Measurements from ENCODE around the gene IBA57.
"Not testable (repeated sequence)": the region's sequence is repeated elsewhere in the genome, so short reads cannot be mapped to it uniquely, and the experiment has no call there.

Gene IBA57

DNA sequence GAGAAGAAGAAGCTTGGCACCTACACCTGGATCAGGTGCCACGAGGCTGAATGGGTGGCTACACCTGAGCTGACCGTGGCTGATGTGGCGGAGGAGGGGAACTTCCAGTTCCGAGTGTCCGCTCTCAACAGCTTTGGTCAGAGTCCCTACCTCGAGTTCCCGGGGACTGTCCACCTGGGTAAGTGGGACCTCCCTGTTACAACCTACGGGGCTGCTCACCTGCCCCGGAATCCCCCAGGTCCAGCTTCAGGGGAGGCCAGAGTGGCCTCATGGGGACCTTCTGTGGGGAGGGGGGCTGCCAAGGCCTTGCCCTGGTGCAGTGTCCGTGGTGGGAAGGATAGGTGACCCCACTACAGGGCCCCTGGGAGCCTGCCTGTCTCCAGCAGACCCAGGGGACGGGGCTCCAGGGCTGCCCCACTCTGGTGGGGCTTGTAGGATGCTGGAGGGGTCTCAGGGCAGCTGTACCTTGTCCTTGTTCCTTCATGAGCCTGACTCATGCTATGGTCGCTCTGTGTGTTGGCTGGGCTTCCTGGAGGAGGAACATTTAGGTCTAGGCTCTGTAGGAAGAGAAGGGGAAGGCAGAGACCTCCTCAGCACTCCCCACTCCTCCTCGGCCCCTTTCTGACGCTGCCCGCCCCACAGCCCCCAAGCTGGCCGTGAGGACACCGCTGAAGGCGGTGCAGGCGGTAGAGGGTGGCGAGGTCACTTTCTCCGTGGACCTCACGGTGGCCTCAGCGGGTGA is 49.5 kb downstream of the IBA57 start:
- DNase-seq, result no peak

DNA sequence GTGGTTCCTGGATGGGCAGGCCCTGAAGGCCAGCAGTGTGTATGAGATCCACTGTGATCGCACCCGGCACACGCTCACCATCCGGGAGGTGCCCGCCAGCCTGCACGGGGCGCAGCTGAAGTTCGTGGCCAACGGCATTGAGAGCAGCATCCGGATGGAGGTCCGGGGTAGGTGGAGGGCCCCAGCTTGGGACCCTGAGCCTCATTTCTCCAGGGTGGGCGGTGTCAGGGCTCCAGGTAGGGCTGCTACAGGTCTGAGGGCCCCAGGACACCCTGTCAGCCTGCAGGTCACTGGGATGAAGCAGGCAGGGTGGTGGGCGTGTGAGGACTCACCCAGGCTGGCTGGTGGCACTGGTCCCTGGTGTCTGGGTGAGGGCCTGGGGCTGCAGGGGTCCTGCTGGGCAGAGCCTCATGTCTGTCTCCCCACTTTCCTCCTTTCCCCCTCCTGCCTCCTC is 50.1 kb downstream of the IBA57 start:
- no peak for DNase-seq

- no peak for DNase-seq
Observed at GRCh38 chr1:228216371-228217320, 51.0 kb downstream of the IBA57 start.

GRCh38 chr1:228217551-228218344 is 52.1 kb downstream of the IBA57 start:
- DNase-seq, result no peak

- no peak for DNase-seq
Observed at GRCh38 chr1:228218513-228219244, 53.1 kb downstream of the IBA57 start.

DNA sequence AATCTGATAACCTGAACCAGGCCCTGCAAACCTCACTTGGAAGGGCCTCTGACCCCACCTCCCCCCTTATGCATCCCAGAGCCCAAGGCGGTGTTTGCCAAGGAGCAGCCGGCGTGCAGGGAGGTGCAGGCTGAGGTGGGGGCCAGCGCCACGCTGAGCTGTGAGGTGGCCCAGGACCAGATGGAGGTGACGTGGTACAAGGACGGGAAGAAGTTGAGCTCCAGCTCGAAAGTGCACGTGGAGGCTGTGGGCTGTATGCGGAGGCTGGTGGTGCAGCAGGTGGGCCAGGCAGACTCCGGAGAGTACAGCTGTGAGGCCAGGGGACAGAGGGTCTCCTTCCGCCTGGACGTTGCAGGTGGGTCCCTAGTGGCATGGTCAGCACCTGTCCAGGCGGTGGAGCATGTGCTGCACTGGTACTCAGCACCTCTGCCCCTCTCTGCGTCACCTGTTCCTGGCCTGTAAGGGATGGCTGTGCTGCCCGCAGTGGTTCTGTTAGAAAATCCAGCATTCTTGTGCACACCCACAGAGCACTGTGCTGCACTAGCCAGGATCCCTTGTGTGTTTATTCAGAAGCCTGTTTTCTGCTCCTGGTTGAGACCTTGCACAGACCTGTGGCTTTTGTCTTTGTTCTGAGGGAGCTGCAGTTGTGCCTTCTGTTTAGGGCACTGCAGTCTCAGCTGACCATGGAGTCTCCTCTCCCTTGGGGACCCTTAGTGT is 53.8 kb downstream of the IBA57 start:
- DNase-seq, result no peak

DNA sequence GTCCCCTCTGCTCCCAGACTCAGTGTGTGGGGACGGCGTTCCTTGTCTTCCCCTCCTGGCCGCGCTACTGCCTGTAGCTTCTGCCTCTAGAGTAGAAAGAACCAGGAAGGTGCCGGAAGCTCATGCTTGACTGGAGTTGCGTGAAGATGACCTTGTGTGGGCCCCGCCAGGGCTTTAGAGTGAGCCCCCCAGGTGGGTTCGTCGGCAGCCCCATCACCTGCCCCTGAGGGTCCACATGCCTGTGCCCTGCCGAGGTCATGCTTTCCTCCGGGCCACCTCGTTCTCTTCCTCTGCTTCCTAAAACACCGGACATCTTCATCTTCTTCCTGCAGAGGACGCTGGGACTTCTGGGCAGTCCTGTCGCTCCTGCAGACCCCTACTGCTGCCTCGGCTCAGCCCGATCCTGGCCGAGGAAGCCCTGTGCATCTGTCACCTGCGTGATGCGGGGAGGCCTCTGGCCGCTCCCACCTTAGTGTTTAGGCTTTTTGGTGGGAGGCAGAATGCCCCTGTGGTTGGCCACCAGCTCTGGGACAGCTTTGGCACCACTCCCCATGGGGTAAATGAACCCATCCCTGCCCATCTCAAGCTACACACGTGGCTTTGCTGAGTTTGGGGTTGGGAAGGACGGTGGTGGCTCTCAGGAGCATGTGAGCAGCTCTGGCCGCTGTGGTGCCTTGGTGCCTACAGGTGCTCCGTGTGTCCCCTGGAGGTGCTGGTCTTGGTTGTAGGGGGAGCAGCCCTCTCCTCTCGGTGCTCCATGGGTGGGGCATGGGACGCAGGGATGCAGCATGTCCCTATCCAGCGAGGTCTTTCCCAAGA is 54.6 kb downstream of the IBA57 start:
- DNase-seq, result no peak

GRCh38 chr1:228221097-228221496 is 55.5 kb downstream of the IBA57 start:
- DNase-seq, result not testable (repeated sequence)

DNA sequence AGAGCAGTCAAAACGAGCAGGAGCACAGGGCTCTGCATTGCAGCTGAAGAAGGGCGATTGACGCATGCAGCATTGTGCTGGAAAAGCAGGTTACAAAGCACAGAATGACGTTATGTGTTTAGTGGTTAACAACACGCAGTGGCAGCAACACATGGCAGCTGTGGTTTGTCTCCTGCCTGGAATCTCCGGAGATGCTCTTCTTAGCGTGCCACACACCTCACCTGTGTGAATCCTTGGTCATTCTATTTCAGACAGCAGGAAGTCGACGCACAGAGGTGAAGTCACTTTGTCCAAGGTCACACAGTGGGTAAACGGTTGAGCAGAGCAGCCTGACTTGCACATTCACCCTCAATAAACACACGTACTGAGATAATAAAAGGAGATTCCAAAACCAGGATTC is 56.9 kb downstream of the IBA57 start:
- no peak for DNase-seq

DNA sequence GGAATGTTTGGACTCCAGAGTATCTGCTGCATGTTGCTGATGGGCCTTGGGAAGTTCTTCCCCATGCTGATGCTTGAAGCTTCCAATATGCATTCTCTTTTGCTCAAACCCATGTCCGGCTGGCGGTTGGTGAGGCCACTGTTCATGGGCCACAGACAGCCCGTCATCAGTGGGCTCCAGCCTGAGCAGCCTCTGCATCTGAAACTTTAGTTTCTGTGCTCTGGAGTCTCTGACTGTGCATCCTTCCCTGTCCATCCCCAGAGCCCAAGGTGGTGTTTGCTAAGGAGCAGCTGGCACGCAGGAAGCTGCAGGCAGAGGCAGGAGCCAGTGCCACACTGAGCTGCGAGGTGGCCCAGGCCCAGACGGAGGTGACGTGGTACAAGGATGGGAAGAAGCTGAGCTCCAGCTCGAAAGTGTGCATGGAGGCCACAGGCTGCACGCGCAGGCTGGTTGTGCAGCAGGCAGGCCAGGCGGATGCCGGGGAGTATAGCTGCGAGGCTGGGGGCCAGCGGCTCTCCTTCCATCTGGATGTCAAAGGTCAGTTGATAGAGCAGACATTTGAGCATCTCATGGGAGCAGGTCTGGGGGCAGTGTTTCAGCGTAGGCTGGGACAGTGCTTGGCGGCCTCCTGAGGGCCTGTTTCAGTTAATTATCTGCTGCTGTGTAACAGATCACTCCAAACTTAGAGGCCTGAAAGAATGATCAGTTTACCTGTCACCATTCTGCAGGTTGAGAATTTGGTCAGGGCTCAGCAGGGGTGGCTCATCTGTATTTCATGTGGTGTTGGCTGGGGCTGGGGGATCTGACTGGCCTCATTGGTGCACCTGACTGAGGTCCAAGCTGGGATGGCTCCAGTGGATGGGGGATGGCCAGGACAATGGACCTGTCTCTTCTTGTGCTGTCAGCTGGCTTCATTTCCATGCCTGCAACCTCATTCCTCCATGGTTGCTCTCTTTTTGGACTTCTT is 58.9 kb downstream of the IBA57 start:
- no peak for DNase-seq

GRCh38 chr1:228225165-228225710 is 59.6 kb downstream of the IBA57 start:
- no peak for DNase-seq

GRCh38 chr1:228225740-228226139 is 60.1 kb downstream of the IBA57 start:
- no peak for DNase-seq

DNA sequence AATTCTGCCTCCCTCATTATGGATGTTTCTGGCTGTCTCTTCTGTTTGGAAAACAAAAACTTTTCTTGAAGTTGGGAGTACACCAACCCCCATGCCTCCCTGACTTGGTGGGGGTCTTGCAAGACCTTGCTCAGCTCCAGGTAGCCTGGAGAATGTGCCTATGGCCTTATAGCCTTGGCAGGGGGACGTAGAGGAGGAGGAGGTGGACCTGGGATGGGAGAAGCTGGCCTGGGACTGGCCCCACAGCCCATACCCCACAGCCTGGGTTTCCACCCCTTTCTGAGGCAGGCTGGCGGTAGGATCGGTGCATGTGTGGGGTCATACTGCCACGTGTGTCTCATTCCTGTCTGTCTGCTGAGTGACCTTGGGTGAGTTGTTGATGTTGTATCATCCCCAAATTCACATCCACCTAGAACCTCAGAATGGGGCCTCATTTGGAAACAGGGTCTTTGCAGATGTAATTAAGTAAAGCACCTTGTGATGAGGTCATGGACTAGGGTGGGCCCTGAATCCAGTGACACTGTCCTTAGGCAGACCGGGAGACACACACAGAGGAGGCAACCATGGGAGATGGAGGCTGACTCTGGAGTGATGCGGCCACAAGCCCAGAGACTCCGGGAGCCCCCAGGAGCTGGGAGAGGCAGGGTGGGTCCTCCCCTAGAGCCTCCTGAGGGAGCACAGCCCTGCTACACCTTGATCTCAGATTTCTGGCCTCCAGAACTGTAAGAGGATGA is 60.7 kb downstream of the IBA57 start:
- DNase-seq, result no peak

DNA sequence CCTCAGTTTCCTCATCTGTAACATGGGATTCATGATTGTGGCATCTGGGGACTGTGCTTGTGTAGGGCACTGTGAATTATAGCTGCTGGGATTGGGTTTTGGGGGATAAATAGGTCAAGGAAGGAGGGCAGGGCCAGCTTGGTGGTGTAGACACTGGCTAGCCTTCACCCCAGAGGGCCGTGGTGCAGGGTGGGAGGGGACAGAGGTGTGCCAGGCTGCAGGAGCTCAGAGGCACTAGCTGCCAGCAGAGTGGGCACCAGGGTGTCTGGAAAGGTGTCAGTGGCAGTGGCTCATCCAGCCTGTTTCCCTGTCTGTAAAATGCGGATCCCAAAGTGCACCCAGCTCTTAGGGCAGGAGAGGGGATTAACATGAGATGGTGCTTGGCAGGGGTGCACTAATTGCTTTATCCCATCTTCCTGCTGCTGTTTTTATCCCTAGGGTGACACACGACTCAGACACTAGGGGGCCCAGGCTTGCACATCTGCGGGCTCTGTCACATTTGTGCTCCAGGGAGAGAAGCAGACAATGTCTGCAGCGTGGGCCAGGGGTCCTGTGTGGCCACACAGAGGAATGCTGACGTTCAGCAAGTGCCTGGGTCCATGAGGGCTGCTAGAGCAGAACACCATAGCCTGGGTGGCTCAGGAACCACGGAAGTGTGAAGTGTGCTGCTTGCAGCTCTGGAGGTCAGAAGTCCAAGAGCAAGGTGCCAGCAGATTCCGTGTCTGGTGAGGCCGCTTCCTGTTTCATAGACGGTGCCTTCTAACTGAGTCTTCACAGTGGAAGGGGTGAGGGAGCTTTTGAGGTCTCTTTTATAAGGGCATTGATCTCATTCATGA is 61.6 kb downstream of the IBA57 start:
- no peak for DNase-seq

- DNase-seq, result not testable (repeated sequence)
Observed at GRCh38 chr1:228228147-228228546, 62.5 kb downstream of the IBA57 start.

GRCh38 chr1:228228601-228229074 is 63.0 kb downstream of the IBA57 start:
- no peak for DNase-seq

DNA sequence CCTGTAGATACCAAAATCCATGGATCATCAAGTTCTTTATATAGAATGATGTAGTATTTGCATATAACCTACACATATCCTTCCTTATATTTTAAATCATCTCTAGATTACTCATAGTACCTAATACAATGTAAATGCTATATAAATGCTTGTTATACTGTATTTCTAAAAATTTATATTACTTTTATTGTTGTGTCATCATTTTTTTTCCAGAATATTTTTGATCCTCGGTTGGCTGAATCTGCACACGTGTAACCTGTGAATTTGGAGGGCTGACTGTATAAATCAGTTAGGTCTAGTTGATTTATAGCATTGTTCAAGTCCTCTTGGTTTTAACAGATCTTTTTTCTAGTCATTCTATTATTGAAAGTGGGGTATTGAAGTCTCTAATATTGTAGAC is 65.6 kb downstream of the IBA57 start:
- DNase-seq, result no peak
